Activated CD8-positive, alpha-beta memory T cell treated with anti-CD3 and anti-CD28 coated beads, Interleukin-2, amount 50 U/mL, for 48 hours (primary cell): Measurements from ENCODE around the gene CCDC120.

Source experiments
- DNase-seq: peaks from one replicate; pipeline ENCODE4 v3.0.0-alpha.2; 2020

Gene CCDC120

DNA sequence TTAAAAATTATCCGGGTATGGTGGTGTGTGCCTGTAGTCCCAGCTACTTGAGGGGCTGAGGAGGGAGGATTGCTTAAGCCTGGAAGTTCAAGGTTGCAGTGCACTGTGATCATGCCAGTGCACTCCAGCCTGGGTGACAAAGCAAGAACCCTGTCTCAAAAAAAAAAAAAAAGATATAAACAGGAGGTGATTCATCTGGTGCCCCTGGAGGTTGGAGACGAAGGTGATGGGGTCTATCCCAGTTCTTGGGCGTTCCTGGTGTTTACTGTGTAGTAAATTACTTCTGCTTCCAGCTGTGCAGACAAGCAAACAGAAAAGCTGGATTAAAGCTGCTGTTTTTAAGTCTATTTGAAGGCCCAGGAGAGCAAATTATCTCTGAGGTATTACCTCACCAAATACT, 44.8 kb downstream of the CCDC120 start:
- DNase-seq: no peak

DNA sequence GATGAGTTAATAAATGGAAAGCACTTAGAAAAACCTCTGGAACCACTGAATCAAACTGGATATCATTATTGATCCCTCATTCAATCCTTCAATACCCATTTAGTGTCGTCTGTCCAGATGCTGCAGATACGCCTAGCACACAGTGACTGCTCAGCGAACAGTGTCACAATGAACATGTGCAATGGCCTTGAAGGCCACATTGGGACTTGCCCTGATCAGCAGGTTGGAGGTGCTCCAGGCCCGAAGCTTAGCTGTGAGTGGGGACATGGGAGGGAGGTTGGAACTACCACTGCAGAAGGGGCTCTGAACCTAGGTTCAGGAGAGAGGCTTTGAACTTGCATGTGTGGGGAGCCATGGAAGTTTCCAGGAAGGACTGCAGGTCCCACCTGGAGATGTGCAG, 47.5 kb downstream of the CCDC120 start:
- DNase-seq: no peak

DNA sequence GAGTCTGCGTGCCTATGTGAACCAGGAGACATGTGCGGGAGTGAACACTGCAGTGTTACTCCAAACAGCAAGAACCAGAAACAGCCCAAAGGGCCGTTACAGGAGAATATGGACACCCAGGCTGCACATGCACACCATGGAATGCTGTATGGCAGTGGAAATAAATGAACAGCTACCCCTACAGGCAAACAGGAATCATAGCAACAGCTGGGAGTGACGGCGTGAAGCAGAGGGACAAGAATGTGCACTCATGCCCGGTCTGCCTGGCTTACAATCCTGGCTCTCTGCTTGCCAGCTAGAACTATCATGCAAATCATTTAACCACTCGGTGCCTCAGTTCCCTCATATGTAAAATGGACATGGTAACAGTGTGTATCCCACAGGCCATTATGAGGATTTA, 48.1 kb downstream of the CCDC120 start:
- no peak for DNase-seq

DNA sequence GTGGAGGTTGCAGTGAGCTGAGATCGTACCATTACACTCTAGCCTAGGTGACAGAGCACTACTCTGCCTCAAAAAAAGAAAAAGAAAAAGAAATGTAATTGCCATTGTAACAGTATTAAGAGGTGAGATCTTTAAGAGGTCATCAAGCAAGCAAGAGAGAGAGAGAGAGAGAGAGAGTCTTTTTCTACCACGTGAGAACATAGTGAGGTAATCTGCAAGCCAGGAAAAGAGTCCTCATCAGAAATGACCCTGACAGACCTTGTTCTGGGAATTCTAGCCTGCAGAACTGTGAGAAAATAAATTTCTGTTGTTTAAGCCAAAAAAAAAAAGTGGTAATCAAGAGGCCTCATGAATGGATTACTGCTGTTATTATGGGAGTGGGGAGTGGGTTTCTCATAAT, 49.8 kb downstream of the CCDC120 start:
- DNase-seq: no peak

DNA sequence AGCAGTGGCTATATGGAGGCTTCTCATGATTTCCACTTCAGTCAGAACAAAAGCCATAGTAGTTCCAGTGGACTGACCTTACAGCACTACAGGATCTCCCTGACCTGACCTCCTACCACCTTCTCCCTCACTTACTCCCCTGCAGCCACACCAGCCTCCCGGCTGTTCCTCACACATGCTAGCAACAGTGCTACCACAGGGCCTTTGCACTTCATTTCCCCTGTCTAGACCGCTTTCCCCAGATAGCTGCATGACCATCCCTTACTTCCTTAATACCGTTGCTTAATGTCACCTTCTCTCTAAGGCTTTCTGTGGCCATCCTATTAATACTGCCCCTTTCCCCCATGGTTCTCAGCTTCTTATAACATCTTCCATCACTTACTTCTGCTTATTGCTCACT, 51.6 kb downstream of the CCDC120 start:
- no peak for DNase-seq

DNA sequence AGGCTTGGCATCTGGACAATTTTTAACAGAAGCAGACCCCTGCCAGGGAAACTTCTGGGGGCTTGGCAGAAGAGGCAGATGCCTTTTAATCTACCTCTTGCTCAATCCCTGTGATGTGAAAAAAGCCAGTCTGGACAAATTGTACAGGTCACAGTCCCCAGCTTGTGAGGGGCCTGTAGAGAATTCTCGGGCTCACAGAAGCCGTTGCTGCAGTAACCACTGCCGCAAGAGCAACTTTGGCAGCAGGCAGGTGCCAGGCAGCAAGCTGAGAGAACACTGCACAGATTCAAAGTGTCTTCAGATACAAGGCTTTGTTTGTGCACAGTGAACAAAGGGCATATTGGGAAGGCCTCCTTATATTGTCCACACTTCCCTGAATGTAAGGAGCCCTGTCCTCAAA, 53.0 kb downstream of the CCDC120 start:
- no peak for DNase-seq

DNA sequence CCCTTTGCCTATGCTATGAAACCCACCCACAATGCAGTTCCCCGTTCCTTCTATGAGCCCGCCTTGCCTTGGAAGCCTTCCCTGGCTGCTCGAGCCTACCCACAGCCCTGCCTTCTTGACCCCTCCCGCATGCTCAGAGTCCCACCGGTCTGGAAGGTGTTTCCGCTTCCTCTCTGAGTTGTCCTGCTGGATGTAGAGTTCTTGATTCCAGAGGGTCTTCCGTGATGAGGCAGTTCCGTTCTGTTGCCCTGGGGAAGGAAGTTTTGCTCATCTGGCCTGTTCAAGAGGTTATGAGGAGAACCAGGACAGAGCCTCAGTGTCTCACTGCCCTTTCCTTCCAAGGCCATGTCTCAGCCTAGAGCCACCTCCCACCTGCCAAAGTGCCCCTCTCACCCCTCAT, 57.3 kb downstream of the CCDC120 start:
- DNase-seq: no peak

DNA sequence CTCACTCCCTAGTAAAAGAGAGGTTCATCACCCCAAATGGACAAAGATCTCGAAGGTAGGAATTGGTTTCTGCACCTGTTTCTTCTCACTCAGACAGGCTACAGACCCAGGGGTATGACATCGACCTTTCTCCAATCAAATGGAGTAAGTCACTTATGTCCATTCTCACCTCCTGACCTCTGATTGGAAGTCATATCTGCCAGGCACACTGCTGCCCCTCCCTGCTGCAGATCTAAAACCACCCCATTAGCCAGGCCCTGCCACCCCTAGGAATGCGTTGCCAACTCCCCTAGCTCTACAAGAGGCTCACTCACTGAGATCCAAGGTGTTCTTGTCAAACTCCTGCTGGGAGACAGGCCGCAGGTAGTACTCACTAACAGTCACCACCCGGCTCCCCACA, 57.9 kb downstream of the CCDC120 start:
- DNase-seq: no peak

DNA sequence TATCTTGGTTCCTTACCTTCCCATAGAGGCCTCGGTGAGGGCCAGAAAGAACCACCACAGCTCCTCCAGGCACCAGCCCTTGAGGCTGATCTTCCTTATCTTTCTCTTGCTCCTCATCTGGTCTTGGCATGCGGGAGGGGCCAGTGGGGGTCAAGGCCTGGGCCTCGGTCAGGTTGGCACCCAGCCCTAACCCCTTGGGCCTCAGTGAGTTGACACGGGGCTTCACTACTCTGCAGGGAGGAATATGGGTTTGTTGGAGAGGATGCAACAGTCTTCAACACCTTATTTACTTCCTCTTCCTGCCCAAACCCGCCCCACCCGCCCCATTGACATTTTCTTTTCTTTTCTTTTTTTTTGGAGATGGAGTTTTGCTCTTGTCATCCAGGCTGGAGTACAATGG, 58.8 kb downstream of the CCDC120 start:
- DNase-seq: no peak
